Measurements from ENCODE around the gene BRINP2. TPM values are rescaled to one million over a fixed set of nuclear protein-coding genes. Genes with fewer than 3 reads are reported as not detected.

Gene BRINP2
- total and polyA plus RNA-seq, 2 of the 4 experiments (the other 2 are of a cell fraction) = not detected

GRCh38 chr1:177128665-177129281, 42.0 kb upstream of the BRINP2 start:
- H3K4ac ChIP-seq (ENCODE audit: low read depth, low read length) = no peak overlapping the region
- no peaks in the 10 kb centered on the region for H3K27me3 ChIP-seq (ENCODE audit: control insufficient read depth, insufficient read depth, low read length)
- H3K56ac ChIP-seq (ENCODE audit: extremely low read depth, insufficient read depth, low read length) = no peak overlapping the region
- no peak overlapping the region for H2BK120ac ChIP-seq (ENCODE audit: low read depth, low read length)
- no peaks in the 10 kb centered on the region for H4K20me1 ChIP-seq (ENCODE audit: insufficient read depth, low read length)
- H2BK5ac ChIP-seq (ENCODE audit: low read depth, low read length, poor library complexity, severe bottlenecking) = no peak overlapping the region
- H2BK15ac ChIP-seq (ENCODE audit: low read depth, low read length) = no peak overlapping the region
- H3K4me2 ChIP-seq (ENCODE audit: low read depth, low read length) = no peak overlapping the region
- no peaks in the 10 kb centered on the region for H3K9me3 ChIP-seq (ENCODE audit: control insufficient read depth, insufficient read depth, low read length)
- H3K4me3 ChIP-seq (ENCODE audit: insufficient read depth, low read depth, low read length) = no peak overlapping the region
- in situ Hi-C loops (cut with MboI; ENCODE audit: low sequenced_read_pairs) (no loop called here), intact Hi-C loops (cut with micrococcal nuclease) (no loop called here), dilution Hi-C loops (cut with HindIII; ENCODE audit: low sequenced_read_pairs, unreplicated experiment) (no loop called here)
- no peak overlapping the region for H4K91ac ChIP-seq (ENCODE audit: insufficient read depth, low read depth, low read length)
- no peak overlapping the region for H4K8ac ChIP-seq (ENCODE audit: low read depth in 2 of 2, low read length in 2 of 2)
- H3K4me1 ChIP-seq (ENCODE audit: control insufficient read depth, insufficient read depth, low read length) = no peaks in the 10 kb centered on the region
- no peak overlapping the region for H3K18ac ChIP-seq (ENCODE audit: low read depth, low read length)
- WGBS, 2 experiments (ENCODE audit: extremely low coverage in 2 of 2, insufficient read length in 1 of 2) = no CpG with 5 or more reads among the region's 4 CpGs
- H2AFZ ChIP-seq (replicated peaks; ENCODE audit: low read length, poor library complexity) = no peak overlapping the region
- CTCF ChIA-PET = no interaction called here
- no peak overlapping the region for H2AK9ac ChIP-seq (replicated peaks; ENCODE audit: low read depth, low read length, poor library complexity)
- no peak overlapping the region for H4K5ac ChIP-seq (ENCODE audit: low read depth, low read length)
- no peak overlapping the region for H3K27ac ChIP-seq (ENCODE audit: insufficient read depth, low read length)
- no peak for ATAC-seq (ENCODE audit: low read depth)
- TF ChIP-seq CEBPB (IDR thresholded peaks at IDR 0.05; ENCODE audit: low read depth, low read length) (no peak), SMC3 (IDR thresholded peaks at IDR 0.05; ENCODE audit: low read depth, low read length) (no peak), RCOR1 (IDR thresholded peaks at IDR 0.05; ENCODE audit: insufficient replicate concordance, low read length) (no peak), RAD21 (IDR thresholded peaks at IDR 0.05; ENCODE audit: low read length) (no peak), POLR2A (IDR thresholded peaks at IDR 0.05; ENCODE audit: low read depth, low read length) (no peak), MAFK (IDR thresholded peaks at IDR 0.05; ENCODE audit: low read depth, low read length) (no peak), RFX5 (IDR thresholded peaks at IDR 0.05; ENCODE audit: low read depth, low read length) (no peak), MAZ (IDR thresholded peaks at IDR 0.05; ENCODE audit: borderline replicate concordance, low read depth, low read length) (no peak), MXI1 (IDR thresholded peaks at IDR 0.05; ENCODE audit: borderline replicate concordance, low read depth, low read length) (no peak), FOS (IDR thresholded peaks at IDR 0.05; ENCODE audit: low read depth, low read length) (no peak), NFE2L2 (IDR thresholded peaks at IDR 0.05; ENCODE audit: low read depth, low read length) (no peak), ELK1 (IDR thresholded peaks at IDR 0.05; ENCODE audit: borderline replicate concordance, low read depth, low read length) (no peak), USF2 (IDR thresholded peaks at IDR 0.05; ENCODE audit: low read depth, low read length) (no peak), BHLHE40 (IDR thresholded peaks at IDR 0.05; ENCODE audit: low read depth, low read length) (no peak)
- no peak overlapping the region for H3K23ac ChIP-seq (ENCODE audit: low read depth, low read length)
- no peaks in the 10 kb centered on the region for H3K9me1 ChIP-seq (ENCODE audit: insufficient read depth, low read length)
- POLR2A ChIA-PET (ENCODE audit: unreplicated experiment) = no interaction called here
- H3K14ac ChIP-seq (replicated peaks; ENCODE audit: low read depth, low read length) = no peak overlapping the region
- no peaks in the 10 kb centered on the region for H3K36me3 ChIP-seq (ENCODE audit: control insufficient read depth, insufficient read depth, low read length)
- H3K9ac ChIP-seq (ENCODE audit: low read depth, low read length) = no peak overlapping the region
- no peak for DNase-seq
- H2AK5ac ChIP-seq (ENCODE audit: low read depth, low read length) = no peak overlapping the region
- BruUV-seq (replicated peaks) = no TSS peak
- no peak overlapping the region for H2BK20ac ChIP-seq (ENCODE audit: low read depth, low read length)
- no peaks in the 10 kb centered on the region for H3K79me1 ChIP-seq (ENCODE audit: low read depth in 1 of 2, low read length in 2 of 2)

Measured in IMR-90 (cell line).